ENCODE measurements around the gene TTLL11.

Gene TTLL11

GRCh38 chr9:121926351-121926801 is 166.7 kb downstream of the TTLL11 start:
- DNase-seq, result no peak

DNA sequence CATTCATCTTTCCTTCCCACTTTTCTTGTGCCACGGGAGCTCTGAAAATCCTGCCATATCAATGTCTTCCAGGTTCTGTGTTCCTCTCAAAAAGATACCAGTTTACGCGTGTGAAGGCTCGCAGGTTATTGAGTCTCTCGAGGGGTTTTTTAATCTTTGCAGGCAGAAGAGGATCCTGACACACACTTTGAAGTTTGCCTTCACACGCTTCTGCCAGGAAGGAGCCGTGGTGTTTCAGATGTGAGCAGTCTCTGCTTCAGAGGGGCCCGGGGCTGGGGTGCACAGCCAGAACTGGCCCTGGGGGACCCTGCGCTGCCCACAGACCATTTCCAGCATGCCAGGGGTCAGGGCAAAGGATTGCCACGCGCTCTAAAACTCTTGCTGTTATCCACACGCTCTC is 167.2 kb downstream of the TTLL11 start:
- no peak for DNase-seq

- DNase-seq, result no peak
Measured at GRCh38 chr9:121924700-121925099, 168.4 kb downstream of the TTLL11 start.

GRCh38 chr9:121921444-121921843 is 171.7 kb downstream of the TTLL11 start:
- DNase-seq, result no peak

DNA sequence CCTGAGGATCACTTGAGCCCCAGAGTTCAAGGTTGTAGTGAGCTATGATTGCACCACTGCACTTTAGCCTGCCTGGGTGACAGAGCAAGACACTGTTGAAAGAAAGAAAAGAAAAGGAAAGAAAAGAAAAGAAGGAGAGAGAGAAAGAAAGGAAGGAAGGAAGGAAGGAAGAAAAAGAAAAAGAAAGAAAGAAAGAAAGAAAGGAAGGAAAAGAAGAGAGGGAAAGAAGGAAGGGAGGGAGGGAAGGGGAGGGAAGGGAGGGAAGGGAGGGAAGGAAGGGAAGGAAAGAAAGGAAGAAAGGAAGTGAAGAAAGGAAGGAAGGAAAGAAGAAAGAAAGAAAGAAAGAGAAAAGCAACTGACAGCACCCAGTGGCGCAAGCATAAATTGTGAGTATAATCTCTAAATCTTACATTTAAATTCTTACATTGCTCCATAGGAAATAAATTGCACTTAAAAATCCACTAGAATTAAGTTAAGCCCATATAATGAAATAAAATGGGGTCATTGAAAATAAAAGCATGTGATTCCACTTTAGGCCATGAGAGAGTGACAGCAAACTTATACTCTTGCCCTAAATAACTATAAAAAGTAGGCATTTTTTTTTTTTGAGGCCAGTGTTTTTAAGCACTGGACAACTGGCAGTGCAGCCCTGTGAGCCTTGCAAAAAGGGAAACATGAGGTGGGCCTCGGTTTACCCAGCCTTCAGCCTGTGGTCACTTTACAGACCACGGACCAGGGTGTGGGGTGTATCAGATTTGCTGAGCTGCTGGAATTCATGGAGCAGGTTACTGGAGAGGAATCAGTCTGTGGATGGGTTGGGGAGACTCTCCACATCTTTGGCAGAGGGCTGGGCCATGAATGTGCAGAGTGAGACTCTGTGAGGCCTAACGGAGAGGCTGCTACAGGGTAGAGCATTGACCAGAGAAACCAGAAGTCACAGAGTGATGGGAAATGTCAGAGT is 175.5 kb downstream of the TTLL11 start:
- no peak for DNase-seq

DNA sequence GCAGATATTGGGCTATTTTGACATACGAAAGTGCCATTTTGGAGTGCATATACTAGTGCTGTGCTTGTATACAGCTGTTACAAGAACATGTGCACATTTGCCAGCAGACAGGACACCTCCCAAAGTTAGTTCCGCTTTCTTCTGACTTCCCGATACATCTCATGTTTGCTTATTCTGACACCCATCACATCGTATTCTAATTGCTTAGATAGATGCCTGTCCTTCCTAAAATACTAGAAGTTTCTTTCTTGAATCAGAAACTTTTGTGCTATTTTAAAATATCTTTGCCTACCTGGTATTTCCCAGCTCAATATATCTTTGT is 177.8 kb downstream of the TTLL11 start:
- DNase-seq, result no peak

DNA sequence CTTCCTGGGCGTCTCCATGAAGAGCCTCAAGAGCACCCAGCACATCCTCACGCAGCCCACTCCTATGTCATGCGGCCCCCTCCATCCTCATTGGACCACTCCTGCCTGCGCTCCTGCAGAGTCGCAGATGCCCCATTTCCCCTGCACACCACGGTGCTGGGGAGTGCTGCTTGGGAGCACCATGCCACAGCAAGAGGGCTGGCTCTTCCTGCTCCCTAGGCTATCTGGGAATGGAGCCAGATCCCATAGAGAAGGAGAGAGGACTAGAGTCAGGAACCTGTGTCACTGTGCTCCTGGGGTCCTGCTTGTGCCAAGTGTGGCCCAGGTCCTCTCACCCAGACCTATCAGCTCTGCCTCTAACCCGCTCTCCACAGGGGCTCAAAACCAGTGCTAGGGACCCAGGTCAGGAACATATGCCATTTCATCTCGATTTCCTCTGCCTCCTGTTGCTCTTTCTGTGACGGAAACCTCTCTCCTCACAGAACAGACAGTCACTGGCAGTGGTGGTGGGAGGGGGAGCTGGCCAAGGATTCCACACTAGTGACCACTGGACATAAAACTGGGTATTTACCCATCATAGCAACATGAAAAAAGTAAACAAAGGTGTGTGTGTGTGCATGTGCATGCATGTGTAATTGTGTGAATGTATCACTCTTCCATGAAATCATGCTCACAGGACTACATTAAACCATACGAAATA is 178.4 kb downstream of the TTLL11 start:
- no peak for DNase-seq

GRCh38 chr9:121914017-121914595 is 179.0 kb downstream of the TTLL11 start:
- no peak for DNase-seq

GRCh38 chr9:121912812-121913627 is 180.1 kb downstream of the TTLL11 start:
- no peak for DNase-seq

DNA sequence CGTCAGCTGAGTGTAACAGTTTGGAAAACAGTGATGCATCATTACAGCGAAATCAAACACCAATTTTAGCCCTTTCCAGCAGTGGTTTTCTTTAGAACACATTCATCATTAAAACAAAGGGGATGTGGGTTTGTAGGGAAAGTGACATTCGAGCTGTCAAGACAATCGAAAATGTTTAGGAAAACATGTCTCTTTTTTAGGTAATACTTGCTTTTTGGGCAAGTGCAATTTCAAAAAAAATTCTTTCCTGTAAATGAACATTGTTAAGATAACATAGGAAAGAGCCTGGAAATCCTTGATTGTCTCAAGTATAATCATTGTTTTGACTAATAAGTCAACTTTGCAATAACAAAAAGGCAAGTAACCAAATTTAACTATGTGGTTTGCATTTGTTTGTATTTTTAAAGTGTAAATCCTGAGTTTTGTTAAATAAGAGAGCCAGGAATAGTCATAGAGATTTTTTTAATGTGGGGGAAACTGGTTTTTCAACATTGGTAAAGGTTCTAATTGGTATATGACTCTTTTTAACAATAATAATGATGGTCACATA is 182.5 kb downstream of the TTLL11 start:
- no peak for DNase-seq

GRCh38 chr9:121909111-121909510 is 184.0 kb downstream of the TTLL11 start:
- no peak for DNase-seq

DNA sequence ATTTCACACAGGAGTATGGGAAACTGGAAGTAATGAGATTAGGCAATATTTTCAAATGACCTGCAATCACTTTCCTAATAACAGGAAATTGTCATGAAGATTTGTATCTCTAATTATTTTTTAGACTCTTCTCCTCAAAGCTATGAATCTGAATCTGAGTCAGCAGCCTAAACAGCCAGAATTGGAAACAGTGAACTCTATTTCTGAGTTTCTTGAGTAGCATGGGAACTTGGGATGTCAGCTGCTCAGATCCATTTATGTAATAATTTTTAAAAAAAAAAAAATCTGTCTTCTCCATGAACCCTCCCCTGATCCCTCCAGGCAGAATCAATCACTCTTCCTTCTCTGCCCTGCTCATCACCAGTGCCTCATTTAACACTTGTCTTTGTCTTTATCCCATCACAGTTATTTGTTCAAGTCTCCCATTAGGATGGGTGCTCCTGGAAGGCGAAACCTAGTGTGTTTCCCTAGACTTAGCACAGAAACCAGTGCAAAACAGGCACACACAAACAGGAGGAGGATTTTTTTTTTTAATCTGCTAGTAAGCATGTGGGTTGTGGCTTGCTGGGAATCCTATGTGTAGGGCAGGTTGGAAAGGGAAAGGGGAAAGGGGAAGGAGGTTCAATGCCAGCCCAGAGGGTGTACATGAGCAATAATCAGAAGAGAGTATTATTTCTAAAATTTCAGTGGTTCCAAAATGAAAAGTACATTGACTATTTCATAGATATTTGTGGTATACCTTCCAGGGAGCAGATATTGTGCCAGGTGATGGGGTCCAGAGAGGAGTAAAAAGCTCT is 186.8 kb downstream of the TTLL11 start:
- DNase-seq, result no peak

- DNase-seq, result no peak
Measured at GRCh38 chr9:121902461-121903135, 190.5 kb downstream of the TTLL11 start.

- no peak for DNase-seq
Measured at GRCh38 chr9:121901616-121902015, 191.5 kb downstream of the TTLL11 start.

DNA sequence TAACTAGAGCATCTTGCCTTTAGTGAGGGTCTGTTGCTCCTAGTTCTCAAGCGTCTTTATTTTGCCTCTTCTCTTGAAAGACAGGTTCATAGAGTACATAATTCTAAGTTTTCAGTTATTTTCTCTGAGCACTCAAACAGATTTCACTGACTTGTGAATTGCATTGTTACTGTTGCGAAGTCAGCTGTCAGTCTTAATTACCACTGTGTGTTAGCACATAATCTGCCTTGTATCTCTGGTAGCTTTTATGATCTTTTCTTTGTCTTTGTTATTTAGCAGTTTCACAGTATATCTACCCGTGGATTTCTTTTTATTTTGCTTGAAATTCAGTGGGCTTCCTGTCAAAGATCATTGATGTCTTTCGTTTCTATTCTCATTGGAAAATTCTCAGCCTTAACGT is 192.9 kb downstream of the TTLL11 start:
- no peak for DNase-seq

- DNase-seq, result no peak
Measured at GRCh38 chr9:121898856-121899255, 194.3 kb downstream of the TTLL11 start.

DNA sequence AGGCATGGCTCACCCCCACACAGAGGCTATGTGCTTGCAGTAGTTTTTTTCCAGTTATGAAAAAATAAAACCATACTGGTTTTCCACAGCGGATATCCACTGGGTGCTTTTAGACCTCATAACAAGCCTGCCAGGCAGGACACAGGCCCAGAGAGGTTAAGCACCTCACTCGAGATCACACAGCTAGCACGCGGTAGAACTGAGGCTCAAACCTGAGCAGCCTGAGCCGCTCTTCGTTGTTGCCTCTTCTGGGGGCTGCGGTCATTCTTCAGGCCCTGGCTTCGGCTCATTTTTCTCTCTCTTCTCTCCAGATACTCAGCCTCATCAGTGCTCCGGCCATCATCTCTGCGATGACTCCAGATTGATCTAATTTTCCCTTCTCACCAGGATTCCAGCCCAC is 196.0 kb downstream of the TTLL11 start:
- DNase-seq, result no peak

GRCh38 chr9:121896545-121896943 is 196.6 kb downstream of the TTLL11 start:
- no peak for DNase-seq

- DNase-seq, result no peak
Measured at GRCh38 chr9:121895818-121896544, 197.1 kb downstream of the TTLL11 start.

- no peak for DNase-seq
Measured at GRCh38 chr9:121895358-121895757, 197.8 kb downstream of the TTLL11 start.
